Sigmoid colon (tissue), 7 donors: ENCODE data around the gene SH3PXD2B. TPM values are rescaled to one million over a fixed set of nuclear protein-coding genes. Genes with fewer than 3 reads are reported as not detected.
"Not testable (repeated sequence)": the region's sequence is repeated elsewhere in the genome, so short reads cannot be mapped to it uniquely, and the experiment has no call there.

Source experiments
- DNase-seq: peaks from one replicate; pipeline ENCODE4 v3.0.0-alpha.2; 2019
- H3K27ac ChIP-seq, 4 donors: fragments of 200-600 bp; sonication (generic); one replicate each; pipeline ENCODE4 v1.5.1; 2016 to 2019; ENCODE audit warnings: mild to moderate bottlenecking in 1 of 4
- H3K27me3 ChIP-seq, 3 donors: fragments of 200-600 bp; sonication (generic); one replicate each; pipeline ENCODE4 v1.5.1; 2019; ENCODE audit warnings: mild to moderate bottlenecking in 1 of 3
- H3K36me3 ChIP-seq, 4 donors: fragments of 200-600 bp; sonication (generic); one replicate each; pipeline ENCODE4 v1.5.1; 2016 to 2019
- H3K4me1 ChIP-seq, 4 donors: fragments of 200-600 bp; sonication (generic); one replicate each; pipeline ENCODE4 v1.5.1; 2017 to 2019
- H3K4me3 ChIP-seq, 4 donors: fragments of 200-600 bp; sonication (generic); one replicate each; pipeline ENCODE4 v1.5.1; 2017 to 2019; ENCODE audit warnings: mild to moderate bottlenecking in 2 of 4, moderate library complexity in 1 of 4
- H3K9me3 ChIP-seq, 4 donors: fragments of 200-600 bp in 3 of 4; sonication (generic) in 3 of 4; one replicate each; pipeline versions ENCODE4 v1.5.1 to v1.6.1; 2013 to 2019
- EP300 ChIP-seq, 4 donors: sonication (generic); formaldehyde crosslinking; IDR thresholded peaks; one replicate each; pipeline ENCODE4 v1.6.1; 2017; ENCODE audit warnings: antibody characterized with exemption in 4 of 4
- POLR2A ChIP-seq, 2 donors: fragments of 450-650 bp; IDR thresholded peaks; one replicate each; pipeline ENCODE4 v1.6.1; 2016; ENCODE audit warnings: antibody characterized with exemption in 2 of 2, mild to moderate bottlenecking in 2 of 2, moderate library complexity in 2 of 2
- POLR2AphosphoS5 ChIP-seq, 4 donors: sonication (generic); formaldehyde crosslinking; IDR thresholded peaks; one replicate each; pipeline ENCODE4 v1.6.1; 2017; ENCODE audit warnings: antibody characterized with exemption in 4 of 4
- WGBS, 2 donors: extraction: QIAGEN DNeasy Blood & Tissue Kit; methylation state at CpG; one replicate each; pipeline ENCODE4 v1.1.7; 2013; 5-methylcytosine and 5-hydroxymethylcytosine counted together
- intact Hi-C: fragments of 100-400 bp; cut with DNase I; formaldehyde crosslinking; loops from one replicate; pipeline ENCODE4 v1.15.1; 2023
- polyA plus RNA-seq, 3 donors: library from polyadenylated mRNA; stranded (reverse); fragments of 200-250 nt; gene quantifications; one replicate each; pipeline ENCODE4 v1.2.3, GENCODE V29; 2013
- total RNA-seq, 4 donors: library from RNA; depleted of rRNA; stranded (reverse); fragments of >200 nt; gene quantifications; one replicate each; pipeline ENCODE4 v1.1.0, GENCODE V29; 2016
- TF ChIP-seq, protein P1 (sequence below), 4 experiments: fragments of 450-650 bp in 3 of 4; fragments of 200-600 bp in 1 of 4; IDR thresholded peaks; one replicate each; pipeline ENCODE4 v1.5.1; 2016 to 2019; ENCODE audit warnings: antibody characterized with exemption in 4 of 4, mild to moderate bottlenecking in 3 of 4, moderate library complexity in 2 of 4
- donor health status: healthy with polysubstance abuse.
- donor health status: Bipolar disorder and iron deficiency.
- donor health status: healthy.

The SH3PXD2B gene
- total and polyA plus RNA-seq, 7 donors: 3.6 to 45.7 (median 19.3) TPM

DNA sequence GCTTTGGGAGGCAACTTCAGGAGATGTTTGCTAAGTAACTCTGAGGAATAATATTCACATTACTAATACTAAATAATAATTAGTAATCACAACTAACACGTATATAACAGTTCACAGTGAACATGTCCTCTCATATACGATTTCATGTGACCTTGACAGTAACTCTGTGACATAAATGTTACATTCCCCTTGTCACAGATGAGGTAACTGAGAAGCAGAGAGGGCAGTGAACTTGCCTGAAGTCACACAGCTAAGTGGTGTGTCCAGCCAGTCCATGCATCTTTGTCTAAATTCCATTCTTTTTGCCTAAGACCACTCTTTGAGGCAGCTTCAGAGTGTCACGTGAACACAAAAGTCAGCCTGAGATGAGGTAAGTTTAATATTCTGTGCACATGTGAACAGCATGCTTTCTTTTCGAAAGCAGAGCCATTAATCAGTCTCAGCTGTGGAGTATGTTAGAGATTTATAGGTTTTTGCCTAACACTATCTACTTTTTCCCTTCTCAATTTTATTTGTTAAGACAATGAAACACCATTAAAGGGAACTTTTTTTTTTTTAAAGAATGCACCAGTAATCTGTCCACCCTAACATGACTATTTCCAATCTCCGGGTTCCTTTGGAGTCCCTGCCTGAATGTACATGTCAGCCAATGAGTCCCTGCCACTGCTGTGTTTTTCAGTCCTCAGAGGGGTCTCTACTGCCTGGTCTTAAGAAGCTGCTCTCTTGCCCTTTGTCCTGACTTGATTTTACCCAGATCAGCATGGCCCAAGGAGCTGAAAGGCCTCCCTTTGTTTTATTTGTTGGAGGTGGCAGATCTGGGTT lies 43.5 kb downstream of the SH3PXD2B start:
- no peak for DNase-seq
- no peaks in the 10 kb centered on the region for H3K9me3 ChIP-seq
- no peak overlapping the region for H3K4me3 ChIP-seq
- WGBS, 2 donors: 71 to 89% methylated on average over 5 of the region's 5 CpGs
- H3K27me3 ChIP-seq: no peaks in the 10 kb centered on the region
- TF ChIP-seq POLR2AphosphoS5 (IDR thresholded peaks at IDR 0.05) (peak in 3 of 4 donors; percentile 32 to 78 (median 46)), EP300 (IDR thresholded peaks at IDR 0.05) (peak in 1 of 4 donors; percentile 42), POLR2A (IDR thresholded peaks at IDR 0.05) (no peak)
- TF ChIP-seq, protein P1, sequence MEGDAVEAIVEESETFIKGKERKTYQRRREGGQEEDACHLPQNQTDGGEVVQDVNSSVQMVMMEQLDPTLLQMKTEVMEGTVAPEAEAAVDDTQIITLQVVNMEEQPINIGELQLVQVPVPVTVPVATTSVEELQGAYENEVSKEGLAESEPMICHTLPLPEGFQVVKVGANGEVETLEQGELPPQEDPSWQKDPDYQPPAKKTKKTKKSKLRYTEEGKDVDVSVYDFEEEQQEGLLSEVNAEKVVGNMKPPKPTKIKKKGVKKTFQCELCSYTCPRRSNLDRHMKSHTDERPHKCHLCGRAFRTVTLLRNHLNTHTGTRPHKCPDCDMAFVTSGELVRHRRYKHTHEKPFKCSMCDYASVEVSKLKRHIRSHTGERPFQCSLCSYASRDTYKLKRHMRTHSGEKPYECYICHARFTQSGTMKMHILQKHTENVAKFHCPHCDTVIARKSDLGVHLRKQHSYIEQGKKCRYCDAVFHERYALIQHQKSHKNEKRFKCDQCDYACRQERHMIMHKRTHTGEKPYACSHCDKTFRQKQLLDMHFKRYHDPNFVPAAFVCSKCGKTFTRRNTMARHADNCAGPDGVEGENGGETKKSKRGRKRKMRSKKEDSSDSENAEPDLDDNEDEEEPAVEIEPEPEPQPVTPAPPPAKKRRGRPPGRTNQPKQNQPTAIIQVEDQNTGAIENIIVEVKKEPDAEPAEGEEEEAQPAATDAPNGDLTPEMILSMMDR (IDR thresholded peaks at IDR 0.05): no peak
- intact Hi-C loops: no loop called here
- peaks cover 0 to 5% (median 1%) of the 10 kb centered on the region in 4 donors for H3K36me3 ChIP-seq
- peaks cover 2 to 70% (median 66%) of the 10 kb centered on the region in 4 donors for H3K4me1 ChIP-seq
- H3K27ac ChIP-seq: peak overlapping the region; percentile 79 to 96 (median 86)

DNA sequence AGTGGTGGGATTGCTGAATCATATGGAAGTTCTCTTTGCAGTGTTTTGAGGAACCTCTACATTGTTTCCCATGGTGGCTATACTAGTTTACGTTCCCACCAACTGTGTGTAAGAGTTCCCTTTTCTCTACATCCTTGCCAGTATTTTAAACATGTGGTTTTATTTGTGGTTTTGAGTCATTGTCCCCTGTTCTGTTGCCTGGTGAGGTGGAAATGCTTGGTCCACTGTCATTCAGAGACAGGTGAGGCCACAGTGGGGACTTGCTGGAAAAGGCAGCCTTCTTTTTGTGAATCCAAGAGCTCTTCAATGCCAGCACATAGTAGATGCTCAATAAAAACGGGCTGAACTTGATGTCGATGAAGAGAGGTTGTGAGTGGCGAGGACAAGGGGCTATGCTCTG lies 44.2 kb downstream of the SH3PXD2B start:
- Histone ChIP-seq H3K27me3 (no peaks in the 10 kb centered on the region), H3K27ac (peak overlapping the region; percentile 79 to 96 (median 86)), H3K9me3 (no peaks in the 10 kb centered on the region), H3K4me1 (peaks cover 2 to 67% (median 59%) of the 10 kb centered on the region in 4 donors), H3K4me3 (no peak overlapping the region), H3K36me3 (peaks cover 0 to 12% (median 5%) of the 10 kb centered on the region in 4 donors)
- intact Hi-C loops: no loop called here
- TF ChIP-seq POLR2A (IDR thresholded peaks at IDR 0.05) (no peak), POLR2AphosphoS5 (IDR thresholded peaks at IDR 0.05) (no peak), EP300 (IDR thresholded peaks at IDR 0.05) (no peak)
- TF ChIP-seq, protein P1 (IDR thresholded peaks at IDR 0.05): no peak
- WGBS, 2 donors: 71 to 88% methylated on average over 4 of the region's 4 CpGs
- no peak for DNase-seq

DNA sequence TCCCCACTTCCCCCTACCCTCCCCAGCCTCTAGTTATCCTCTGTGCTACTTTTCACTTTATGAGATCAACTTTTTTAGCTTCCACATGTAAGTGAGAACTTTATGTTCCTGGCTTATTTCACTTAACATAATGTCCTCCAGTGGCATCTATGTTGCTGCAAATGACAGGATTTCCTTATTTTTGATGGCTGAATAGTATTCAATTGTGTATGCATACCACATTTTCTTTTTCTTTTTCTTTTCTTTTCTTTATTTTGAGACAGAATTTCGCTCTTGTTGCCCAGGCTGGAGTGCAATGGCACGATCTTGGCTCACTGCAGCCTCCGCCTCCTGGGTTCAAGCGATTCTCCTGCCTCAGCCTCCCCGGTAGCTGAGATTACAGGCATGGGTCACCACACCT lies 44.8 kb downstream of the SH3PXD2B start:
- peak overlapping the region; percentile 79 to 96 (median 86) for H3K27ac ChIP-seq
- DNase-seq, H3K9me3 ChIP-seq, H3K27me3 ChIP-seq, H3K4me3 ChIP-seq, intact Hi-C loops: not testable (repeated sequence)
- H3K4me1 ChIP-seq: peaks cover 2 to 66% (median 57%) of the 10 kb centered on the region in 4 donors
- H3K36me3 ChIP-seq: peaks cover 0 to 19% (median 5%) of the 10 kb centered on the region in 4 donors
- WGBS, 2 donors: 94 to 95% methylated on average over 5 of the region's 5 CpGs
- TF ChIP-seq EP300 (IDR thresholded peaks at IDR 0.05): peak in 1 of 4 donors; percentile 19

DNA sequence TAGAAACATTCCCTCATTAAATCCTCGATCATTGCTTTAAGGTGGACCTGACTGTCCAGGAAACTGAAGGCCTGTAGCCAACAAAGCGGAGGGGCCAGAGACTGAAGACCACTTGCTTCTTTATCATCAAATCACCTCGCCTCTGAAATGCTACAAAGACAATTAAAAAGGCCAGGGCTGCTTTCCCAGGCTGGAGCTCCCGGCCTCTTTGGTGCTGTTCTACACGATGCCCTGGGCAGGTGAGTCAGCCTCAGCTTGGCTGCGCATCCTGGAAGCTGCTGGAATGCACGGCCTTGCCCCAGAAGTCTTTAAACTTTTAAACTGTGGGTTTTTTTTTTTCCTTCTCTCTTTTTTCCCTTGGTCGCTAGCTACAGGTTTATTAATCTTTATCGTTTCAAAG lies 46.5 kb downstream of the SH3PXD2B start:
- Histone ChIP-seq H3K27me3 (no peaks in the 10 kb centered on the region), H3K9me3 (no peaks in the 10 kb centered on the region), H3K4me3 (no peak overlapping the region), H3K27ac (peak overlapping the region; percentile 61 to 96 (median 82)), H3K36me3 (peaks cover 0 to 19% (median 5%) of the 10 kb centered on the region in 4 donors), H3K4me1 (peaks cover 0 to 66% (median 57%) of the 10 kb centered on the region in 4 donors)
- peak; percentile 76 for DNase-seq
- 89 to 93% methylated on average over 9 of the region's 9 CpGs for WGBS, 2 donors
- no peak for TF ChIP-seq POLR2AphosphoS5 (IDR thresholded peaks at IDR 0.05)
- no peak for TF ChIP-seq POLR2A (IDR thresholded peaks at IDR 0.05)
- TF ChIP-seq, protein P1 (IDR thresholded peaks at IDR 0.05): no peak
- no peak for TF ChIP-seq EP300 (IDR thresholded peaks at IDR 0.05)
- intact Hi-C loops: no loop called here

- Histone ChIP-seq H3K9me3 (no peaks in the 10 kb centered on the region), H3K36me3 (peaks cover 0 to 19% (median 5%) of the 10 kb centered on the region in 4 donors), H3K4me1 (peaks cover 0 to 66% (median 57%) of the 10 kb centered on the region in 4 donors), H3K4me3 (no peak overlapping the region), H3K27ac (peak overlapping the region; percentile 61 to 96 (median 82)), H3K27me3 (no peaks in the 10 kb centered on the region)
- intact Hi-C loops: no loop called here
- TF ChIP-seq, protein P1 (IDR thresholded peaks at IDR 0.05): no peak
- TF ChIP-seq POLR2AphosphoS5 (IDR thresholded peaks at IDR 0.05): no peak
- TF ChIP-seq POLR2A (IDR thresholded peaks at IDR 0.05): no peak
- no peak for TF ChIP-seq EP300 (IDR thresholded peaks at IDR 0.05)
- WGBS, 2 donors: 69 to 82% methylated on average over 3 of the region's 3 CpGs
- DNase-seq: peak; percentile 69
Measured at GRCh38 chr5:172407241-172407691, 47.1 kb downstream of the SH3PXD2B start.
